ENCODE data around the gene ACTL8. TPM values are rescaled to one million over a fixed set of nuclear protein-coding genes. Genes with fewer than 3 reads are reported as not detected.

Gene ACTL8
- total RNA-seq, 1 donor = not detected

GRCh38 chr1:17797478-17797877, 42.3 kb downstream of the ACTL8 start:
- no peak overlapping the region for H3K4me3 ChIP-seq (ENCODE audit: low read depth, low read length)
- DNase-seq (ENCODE audit: low read depth) = no peak
- TF ChIP-seq CTCF (IDR thresholded peaks at IDR 0.05; ENCODE audit: insufficient read depth, low read depth, low read length) = no peak

GRCh38 chr1:17798011-17798410, 42.9 kb downstream of the ACTL8 start:
- DNase-seq (ENCODE audit: low read depth) = no peak
- no peak overlapping the region for H3K4me3 ChIP-seq (ENCODE audit: low read depth, low read length)
- no peak for TF ChIP-seq CTCF (IDR thresholded peaks at IDR 0.05; ENCODE audit: insufficient read depth, low read depth, low read length)

GRCh38 chr1:17798799-17799382, 43.8 kb downstream of the ACTL8 start:
- TF ChIP-seq CTCF (IDR thresholded peaks at IDR 0.05; ENCODE audit: insufficient read depth, low read depth, low read length) = no peak
- no peak overlapping the region for H3K4me3 ChIP-seq (ENCODE audit: low read depth, low read length)
- DNase-seq (ENCODE audit: low read depth) = no peak

GRCh38 chr1:17799642-17800041, 44.5 kb downstream of the ACTL8 start:
- DNase-seq (ENCODE audit: low read depth) = no peak
- TF ChIP-seq CTCF (IDR thresholded peaks at IDR 0.05; ENCODE audit: insufficient read depth, low read depth, low read length) = no peak
- H3K4me3 ChIP-seq (ENCODE audit: low read depth, low read length) = no peak overlapping the region

- no peak for TF ChIP-seq CTCF (IDR thresholded peaks at IDR 0.05; ENCODE audit: insufficient read depth, low read depth, low read length)
- DNase-seq (ENCODE audit: low read depth) = no peak
- H3K4me3 ChIP-seq (ENCODE audit: low read depth, low read length) = no peak overlapping the region
Observed at GRCh38 chr1:17802164-17802563, 47.0 kb downstream of the ACTL8 start.

- H3K4me3 ChIP-seq (ENCODE audit: low read depth, low read length) = no peak overlapping the region
- DNase-seq (ENCODE audit: low read depth) = no peak
- no peak for TF ChIP-seq CTCF (IDR thresholded peaks at IDR 0.05; ENCODE audit: insufficient read depth, low read depth, low read length)
Observed at GRCh38 chr1:17802945-17803344, 47.8 kb downstream of the ACTL8 start.

All from fibroblast of villous mesenchyme (primary cell).